ENCODE results near the gene DIP2B.
"Not testable (repeated sequence)": the region's sequence is repeated elsewhere in the genome, so short reads cannot be mapped to it uniquely, and the experiment has no call there.

The DIP2B gene

GRCh38 chr12:50549885-50550284, 45.1 kb downstream of the DIP2B start:
- no peak for DNase-seq (ENCODE audit: low read depth in 2 of 2)

- DNase-seq (ENCODE audit: low read depth in 2 of 2): no peak
Measured at GRCh38 chr12:50550530-50551223, 45.9 kb downstream of the DIP2B start.

DNA sequence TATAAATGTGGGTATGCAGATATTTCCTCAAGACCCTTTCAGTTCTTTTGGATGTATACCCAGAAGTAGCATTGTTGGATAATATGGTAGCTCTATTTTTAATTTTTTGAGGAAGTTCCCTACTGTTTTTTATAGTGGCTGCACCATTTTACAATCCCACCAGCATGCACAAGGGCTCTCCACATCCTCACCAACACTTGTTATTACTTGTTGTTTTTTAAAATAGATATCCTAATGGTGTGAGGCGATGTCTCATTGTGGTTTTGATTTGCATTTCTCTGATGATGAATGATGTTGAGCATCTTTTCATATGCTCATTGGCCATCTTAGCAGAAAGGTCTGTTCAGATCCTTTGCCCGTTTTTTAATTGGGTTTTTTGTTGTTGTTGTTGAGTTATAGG, 47.1 kb downstream of the DIP2B start:
- no peak for DNase-seq (ENCODE audit: low read depth in 2 of 2)

DNA sequence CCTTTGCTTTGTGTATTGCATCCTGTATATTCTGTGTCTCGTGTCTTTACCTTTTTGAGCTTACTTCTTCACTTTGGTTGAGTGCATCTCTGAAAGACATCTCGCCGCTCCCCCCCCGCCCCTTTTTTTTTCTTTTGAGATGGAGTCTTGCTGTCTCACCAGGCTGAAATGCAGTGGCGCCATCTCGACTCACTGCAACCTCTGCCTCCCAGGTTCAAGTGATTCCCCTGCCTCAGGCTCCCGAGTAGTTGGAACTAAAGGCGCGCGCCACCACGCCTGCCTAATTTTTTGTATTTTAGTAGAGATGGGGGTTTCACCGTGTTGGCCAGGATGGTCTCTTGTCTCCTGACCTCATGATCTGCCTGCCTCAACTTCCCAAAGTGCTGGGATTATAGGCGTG, 49.9 kb downstream of the DIP2B start:
- DNase-seq (ENCODE audit: low read depth in 2 of 2): no peak

DNA sequence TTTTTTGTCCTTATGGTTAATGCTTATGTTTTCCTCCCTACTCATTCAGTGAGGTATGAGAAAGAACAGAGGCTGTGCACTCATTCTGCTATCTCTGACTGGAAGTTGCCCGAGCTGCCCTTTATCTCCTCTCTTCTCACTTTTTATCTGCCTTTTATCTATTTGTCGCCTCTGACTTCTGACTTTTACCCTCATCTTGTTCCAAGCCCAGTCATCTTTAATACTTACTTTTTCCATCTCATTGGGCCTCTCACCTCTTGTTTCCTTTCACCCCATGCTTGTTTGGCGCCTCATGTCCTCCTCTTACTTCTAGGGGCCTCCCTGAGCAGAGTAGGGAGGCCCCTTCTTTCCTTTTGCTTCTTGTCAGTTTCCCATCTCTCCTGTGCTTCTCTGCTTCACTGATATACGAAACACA, 50.7 kb downstream of the DIP2B start:
- no peak for DNase-seq (ENCODE audit: low read depth in 2 of 2)

GRCh38 chr12:50556273-50556672, 51.5 kb downstream of the DIP2B start:
- DNase-seq (ENCODE audit: low read depth in 2 of 2): no peak

GRCh38 chr12:50556796-50557195, 52.0 kb downstream of the DIP2B start:
- not testable (repeated sequence) for DNase-seq (ENCODE audit: low read depth in 2 of 2)

GRCh38 chr12:50557421-50557820, 52.6 kb downstream of the DIP2B start:
- DNase-seq (ENCODE audit: low read depth in 2 of 2): no peak

GRCh38 chr12:50558970-50559369, 54.2 kb downstream of the DIP2B start:
- no peak for DNase-seq (ENCODE audit: low read depth in 2 of 2)

GRCh38 chr12:50562520-50563433, 58.0 kb downstream of the DIP2B start:
- DNase-seq (ENCODE audit: low read depth in 2 of 2): no peak

DNA sequence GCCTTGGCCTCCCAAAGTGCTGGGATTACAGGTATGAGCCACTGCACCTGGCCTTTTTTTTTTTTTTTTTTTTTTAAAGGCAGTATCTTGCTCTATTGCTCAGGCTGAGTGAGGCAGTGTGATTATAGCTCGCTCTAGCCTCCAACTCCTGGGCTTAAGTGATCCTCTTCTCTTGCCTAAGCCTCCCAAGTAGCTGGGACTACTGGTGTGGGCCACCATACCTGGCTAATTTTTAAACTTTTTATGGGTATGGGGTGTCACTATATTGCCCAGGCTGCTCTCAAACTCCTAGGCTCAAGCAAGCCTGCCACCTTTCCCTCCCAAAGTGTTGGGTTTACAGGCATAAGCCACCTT, 58.6 kb downstream of the DIP2B start:
- DNase-seq (ENCODE audit: low read depth in 2 of 2): no peak

DNA sequence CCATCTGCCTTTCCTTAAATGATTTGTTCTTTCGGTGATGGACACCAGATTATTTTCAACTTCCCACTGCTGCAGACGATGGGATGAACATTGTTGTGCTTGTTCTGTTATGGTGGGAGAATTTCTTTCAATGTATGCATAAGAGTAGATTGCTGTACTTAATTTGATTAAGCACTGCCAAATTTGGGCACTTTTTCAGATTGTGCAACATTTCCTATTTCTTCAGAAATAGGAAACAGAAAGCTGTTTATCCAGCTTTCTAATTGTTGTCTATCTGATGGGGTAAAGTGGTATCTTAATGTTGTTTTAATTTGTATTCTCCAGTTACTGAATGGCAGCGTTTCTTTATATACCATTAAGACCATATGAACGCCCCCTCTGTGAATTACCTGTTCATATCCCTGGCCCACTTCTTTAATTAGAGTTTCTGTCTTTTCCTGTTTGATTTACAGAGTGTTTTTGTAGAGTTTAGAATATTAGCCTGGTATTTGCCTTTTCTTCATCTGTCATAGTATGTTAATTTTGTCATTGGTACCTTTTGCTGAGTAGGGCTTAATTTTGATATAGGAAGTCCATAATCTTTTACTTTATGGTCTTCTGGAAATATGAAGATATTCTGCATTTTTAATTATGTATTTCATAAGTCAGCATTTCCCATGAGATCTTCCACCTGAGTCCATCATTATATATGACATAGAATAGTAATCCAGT, 59.6 kb downstream of the DIP2B start:
- no peak for DNase-seq (ENCODE audit: low read depth in 2 of 2)

GRCh38 chr12:50564948-50565297, 60.1 kb downstream of the DIP2B start:
- DNase-seq (ENCODE audit: low read depth in 2 of 2): no peak

- no peak for DNase-seq (ENCODE audit: low read depth in 2 of 2)
Measured at GRCh38 chr12:50566066-50566465, 61.3 kb downstream of the DIP2B start.

DNA sequence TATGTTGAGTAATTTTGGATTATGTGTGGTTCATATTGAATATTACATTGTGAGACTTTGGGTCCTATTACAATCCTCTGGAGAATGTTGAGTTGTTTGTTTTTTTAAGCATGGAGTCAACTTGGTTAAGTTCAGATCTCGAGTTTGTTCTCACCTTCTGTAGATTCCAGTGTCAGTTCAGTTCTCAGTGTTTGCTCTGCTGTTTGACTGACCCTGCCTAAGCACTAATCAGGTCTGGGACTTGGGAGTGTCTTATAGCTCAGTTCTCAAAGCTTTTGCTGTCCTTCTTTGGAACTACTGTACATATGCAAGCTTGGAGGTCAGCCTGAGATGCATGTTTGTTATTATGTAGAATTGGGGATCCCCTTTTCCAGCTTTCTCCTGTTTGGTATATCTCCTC, 63.1 kb downstream of the DIP2B start:
- DNase-seq (ENCODE audit: low read depth in 2 of 2): no peak

DNA sequence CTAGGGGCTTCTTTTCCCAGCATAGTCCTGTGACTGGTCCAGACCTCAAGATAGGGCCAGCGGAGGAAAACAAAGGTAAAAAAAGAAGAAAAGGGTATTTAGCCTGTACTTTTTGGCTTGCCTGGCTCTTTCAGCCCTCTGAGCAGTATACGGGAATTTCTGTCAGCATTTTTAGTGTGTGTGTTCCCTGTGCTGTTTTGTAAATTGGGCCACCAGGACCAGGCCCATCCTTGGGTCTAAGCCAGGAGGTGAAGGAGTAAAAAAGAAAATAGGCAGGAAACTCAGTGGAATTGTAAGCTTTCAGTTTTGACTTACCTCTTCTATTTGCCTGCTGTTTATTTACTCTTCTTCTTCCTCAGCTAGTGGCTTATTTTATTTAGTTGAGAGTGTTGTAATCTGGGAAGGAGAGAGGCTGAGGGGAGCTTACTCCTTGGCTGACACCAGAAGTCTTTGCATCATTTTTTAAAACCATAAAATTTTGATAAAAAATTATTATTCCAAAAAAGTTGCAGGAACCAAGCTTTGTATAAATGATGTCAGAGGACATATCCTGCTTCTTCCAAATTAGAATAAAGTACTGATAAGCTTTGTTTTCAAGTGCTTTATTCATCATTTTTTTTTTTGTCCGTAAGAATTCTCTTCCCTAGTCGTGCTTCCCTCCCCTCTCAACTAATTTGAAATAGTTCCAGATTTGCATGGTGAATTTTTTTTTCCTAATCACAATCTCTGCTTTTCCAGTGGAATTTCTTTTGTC, 63.7 kb downstream of the DIP2B start:
- DNase-seq (ENCODE audit: low read depth in 2 of 2): no peak

- no peak for DNase-seq (ENCODE audit: low read depth in 2 of 2)
Measured at GRCh38 chr12:50569321-50569720, 64.5 kb downstream of the DIP2B start.

DNA sequence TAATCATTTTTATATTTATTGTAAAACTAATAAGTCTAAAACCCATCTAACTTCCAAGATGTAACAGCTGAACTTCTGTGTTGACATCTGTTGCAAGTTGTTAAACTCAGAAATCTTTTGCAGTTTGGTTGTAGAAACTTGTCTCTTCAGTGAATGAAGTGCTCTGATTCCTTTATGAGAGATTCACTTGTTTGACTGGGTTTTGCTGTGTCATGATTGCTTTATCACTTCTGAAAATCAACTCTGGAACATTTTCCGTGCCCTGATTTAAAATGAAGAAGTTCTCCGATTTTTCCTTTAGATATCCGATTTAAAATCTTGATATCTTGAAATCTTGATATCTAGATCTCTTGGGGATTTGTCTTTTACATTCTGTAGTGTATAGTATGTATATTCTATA, 65.1 kb downstream of the DIP2B start:
- DNase-seq (ENCODE audit: low read depth in 2 of 2): no peak

- DNase-seq (ENCODE audit: low read depth in 2 of 2): no peak
Measured at GRCh38 chr12:50571786-50572185, 67.0 kb downstream of the DIP2B start.

- DNase-seq (ENCODE audit: low read depth in 2 of 2): no peak
Measured at GRCh38 chr12:50572287-50572686, 67.5 kb downstream of the DIP2B start.

DNA sequence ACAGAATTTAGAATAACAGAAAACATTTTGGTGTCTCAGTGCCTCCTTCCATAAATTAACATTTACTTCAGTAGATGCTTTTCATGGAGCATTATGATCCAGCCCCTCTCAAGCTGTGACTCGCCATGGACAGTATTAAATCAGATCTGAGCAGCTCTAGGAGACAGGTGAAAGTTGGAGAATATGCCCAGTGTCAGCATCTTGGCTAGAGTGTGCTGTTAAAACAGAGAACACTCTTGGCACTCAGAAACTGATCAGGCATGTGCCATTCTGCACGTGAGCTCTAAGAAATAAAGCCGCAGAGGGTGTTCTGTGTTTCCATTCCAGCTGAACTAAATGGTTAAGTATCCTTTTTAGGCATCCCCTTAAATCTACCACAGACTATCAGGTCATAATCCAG, 68.0 kb downstream of the DIP2B start:
- DNase-seq (ENCODE audit: low read depth in 2 of 2): no peak

DNA sequence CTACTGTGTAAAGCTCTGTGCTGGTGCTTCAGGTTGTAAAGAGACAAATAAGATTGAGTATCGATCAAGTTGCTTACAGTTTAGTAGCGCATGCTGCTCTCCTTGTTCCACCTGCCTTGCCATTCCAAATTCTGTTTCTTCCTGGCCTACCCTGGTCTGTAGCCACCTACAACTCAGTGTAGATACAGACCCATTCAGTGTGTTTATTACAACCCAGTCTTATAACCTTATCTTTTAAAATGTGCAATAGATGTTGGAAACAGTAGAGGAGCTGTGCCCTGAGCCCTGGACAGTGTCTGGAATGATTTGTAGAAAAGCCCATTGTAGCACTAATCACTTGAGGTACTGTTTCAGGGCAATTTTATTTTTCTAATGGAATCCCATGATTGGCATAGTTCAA, 68.5 kb downstream of the DIP2B start:
- DNase-seq (ENCODE audit: low read depth in 2 of 2): no peak

Data from stimulated activated CD8-positive, alpha-beta memory T cell treated with anti-CD3 and anti-CD28 coated beads, Interleukin-15, amount 100 ng/mL, for 4 hours (primary cell).